HG02610 (cell line): Measurements from ENCODE around the gene HELT.
"Not testable (repeated sequence)": the region's sequence is repeated elsewhere in the genome, so short reads cannot be mapped to it uniquely, and the experiment has no call there.

Experiments
- ATAC-seq: cut with Tn5 transposase; IDR thresholded peaks from one replicate; pipeline ENCODE4 v1.9.1; 2021; ENCODE audit warnings: mild to moderate bottlenecking, moderate library complexity; ENCODE audit not compliant: unreplicated experiment

The HELT gene, protein sequence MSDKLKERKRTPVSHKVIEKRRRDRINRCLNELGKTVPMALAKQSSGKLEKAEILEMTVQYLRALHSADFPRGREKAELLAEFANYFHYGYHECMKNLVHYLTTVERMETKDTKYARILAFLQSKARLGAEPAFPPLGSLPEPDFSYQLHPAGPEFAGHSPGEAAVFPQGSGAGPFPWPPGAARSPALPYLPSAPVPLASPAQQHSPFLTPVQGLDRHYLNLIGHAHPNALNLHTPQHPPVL

DNA sequence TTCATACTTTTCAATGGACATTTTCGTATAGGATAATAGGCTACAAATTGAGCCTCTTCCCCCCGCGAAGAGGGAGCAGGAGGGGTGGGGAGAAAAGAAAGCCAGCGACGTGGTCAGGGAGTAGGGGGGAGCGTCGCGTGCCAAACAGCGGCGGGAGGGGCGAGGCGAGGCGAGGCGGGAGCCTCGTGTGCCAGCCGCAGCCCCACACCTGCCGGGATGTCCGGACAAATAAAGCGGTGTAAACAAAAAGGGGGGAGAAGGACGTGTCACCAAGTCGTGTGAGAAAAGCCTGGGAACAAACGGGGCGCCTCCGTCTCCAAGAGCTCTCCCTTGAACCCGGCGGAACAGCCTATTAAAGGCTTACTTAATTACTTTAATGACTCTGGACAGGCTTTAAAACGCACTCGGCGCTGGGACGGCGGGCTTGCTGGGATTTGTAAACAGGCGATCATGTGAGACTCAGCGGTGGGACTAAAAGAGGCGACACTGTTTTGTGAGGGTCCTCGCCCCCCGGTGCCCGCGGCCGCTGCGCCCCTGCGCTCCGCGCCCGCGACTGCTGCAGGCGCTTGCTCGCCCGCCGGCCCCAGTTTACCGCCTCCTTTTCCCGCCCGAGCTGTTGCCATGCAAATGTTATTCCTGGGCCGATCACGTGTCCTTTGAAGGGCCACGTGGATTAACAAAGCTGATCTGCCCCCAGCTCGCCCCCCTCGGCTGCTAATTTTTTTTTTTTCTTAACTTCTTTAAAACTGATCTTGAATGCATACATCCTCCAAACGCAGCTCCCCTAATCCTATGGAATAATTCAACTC lies at the start of gene HELT:
Gene HELT, plus strand, starts transcription at position 527 of the 809 bp plus-strand sequence. CDS start 439 bp downstream, outside the sequence.
- no peak for ATAC-seq

DNA sequence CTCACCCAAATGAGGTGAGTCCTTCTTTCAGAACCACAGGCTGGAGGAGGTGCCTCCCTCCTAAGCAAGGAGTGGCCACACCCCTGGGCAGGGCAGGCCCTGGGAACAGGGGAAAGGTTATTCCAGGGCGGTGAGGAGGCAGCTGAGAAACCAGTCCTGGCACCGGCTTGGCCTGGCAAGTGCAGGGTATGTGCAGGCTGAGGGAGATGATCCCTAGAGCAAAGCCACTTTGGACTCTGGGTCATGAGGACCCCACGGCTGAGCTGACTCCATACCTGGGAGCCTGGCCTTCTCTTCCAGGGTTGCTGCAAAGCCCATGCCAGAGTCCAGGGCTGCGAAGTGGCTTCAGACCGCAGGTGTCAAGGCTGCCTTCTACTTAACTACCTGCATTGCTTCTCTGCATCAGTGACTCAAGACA lies 49.5 kb upstream of the HELT start:
- ATAC-seq = no peak

DNA sequence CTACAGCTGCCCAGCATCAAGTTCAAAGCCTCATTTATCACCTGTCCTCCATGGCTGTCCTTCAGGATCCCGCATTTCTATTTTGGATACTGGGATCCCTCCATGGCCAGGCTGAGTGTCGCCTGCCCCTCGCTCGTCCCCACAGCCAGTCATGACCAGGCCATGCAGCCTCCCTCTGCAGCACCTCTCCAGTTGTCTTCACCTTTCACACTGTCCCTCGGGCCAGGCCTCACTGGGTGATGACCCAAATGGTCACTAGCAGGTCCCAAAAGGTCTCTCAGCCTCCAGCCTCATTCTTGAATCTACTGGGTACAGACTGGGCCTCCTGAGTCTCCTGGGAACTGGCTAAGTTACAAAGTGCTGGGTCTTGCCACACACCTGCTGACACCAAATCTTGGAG lies 48.7 kb upstream of the HELT start:
- no peak for ATAC-seq

DNA sequence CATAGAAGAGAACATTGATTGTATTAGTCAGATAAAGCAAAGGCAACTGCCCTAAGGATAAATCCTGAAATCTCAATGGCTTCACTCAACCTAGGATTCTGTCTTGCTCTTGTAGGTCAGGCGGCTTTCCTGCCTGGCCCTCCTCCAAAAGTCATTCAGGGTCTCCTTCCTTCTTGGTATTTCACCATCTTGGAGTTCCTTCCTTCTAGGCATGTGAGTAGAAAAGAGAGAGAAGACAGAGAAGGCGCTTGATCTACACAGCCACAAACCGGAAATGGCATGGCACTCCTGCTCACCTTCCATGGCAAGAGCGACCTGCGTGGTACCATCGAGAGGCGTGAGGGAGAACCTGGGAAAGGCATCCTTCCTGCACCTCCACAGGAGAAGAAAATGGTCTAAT lies 45.3 kb upstream of the HELT start:
- no peak for ATAC-seq

DNA sequence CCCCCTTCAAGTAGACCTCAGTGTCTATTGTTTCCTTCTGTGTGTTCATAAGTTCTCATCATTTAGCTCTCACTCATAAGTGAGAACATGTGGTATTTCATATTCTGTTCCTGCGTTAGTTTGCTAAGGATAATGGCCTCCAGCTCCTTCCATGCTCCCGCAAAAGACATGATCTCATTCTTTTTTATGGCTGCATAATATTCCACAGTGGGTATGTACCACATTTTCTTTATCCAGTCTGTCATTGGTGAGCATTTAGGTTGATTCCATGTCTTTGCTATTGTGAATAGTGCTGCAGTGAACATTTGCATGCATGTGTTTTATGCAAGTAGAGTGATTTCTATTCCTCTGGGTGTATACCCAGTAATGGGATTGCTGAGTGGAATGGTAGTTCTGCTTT lies 41.9 kb upstream of the HELT start:
- ATAC-seq = not testable (repeated sequence)

DNA sequence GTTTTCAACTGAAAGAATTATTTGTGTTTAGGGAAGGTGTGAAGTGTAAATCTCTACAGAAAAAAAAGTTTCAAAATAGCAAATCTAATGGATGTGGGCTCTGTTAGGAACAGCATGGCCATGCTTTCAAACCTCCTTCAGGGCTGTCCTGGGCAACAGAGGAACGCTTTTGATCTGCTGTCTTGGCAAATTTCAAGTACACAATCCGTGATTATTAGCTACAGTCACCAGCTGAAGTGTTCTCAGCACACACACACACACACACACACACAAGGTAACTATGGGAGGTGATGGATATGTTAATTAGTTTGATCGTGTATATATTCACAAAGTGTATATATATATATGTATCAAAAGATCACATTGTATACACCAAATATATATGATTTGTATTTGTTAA lies 40.5 kb upstream of the HELT start:
- ATAC-seq = no peak

DNA sequence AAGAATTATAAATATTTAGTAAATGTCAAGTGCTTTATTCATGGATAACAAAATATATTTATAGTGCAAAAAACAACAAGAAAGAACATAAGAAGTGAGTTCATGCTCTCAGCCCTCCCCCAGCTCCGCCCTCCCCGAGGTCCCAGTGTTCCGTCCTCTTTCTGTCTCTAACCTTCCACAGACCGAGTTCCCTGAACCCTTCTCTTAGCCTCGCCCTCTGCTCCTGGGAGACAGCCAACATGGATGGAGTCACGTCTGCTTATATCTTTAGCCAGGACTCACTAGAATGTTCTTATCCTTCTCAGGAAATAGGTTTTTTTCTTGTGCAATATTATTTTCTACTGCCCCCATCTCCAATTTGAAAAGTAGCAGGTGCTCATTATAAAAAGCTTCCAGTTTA lies 40.1 kb upstream of the HELT start:
- ATAC-seq = no peak

DNA sequence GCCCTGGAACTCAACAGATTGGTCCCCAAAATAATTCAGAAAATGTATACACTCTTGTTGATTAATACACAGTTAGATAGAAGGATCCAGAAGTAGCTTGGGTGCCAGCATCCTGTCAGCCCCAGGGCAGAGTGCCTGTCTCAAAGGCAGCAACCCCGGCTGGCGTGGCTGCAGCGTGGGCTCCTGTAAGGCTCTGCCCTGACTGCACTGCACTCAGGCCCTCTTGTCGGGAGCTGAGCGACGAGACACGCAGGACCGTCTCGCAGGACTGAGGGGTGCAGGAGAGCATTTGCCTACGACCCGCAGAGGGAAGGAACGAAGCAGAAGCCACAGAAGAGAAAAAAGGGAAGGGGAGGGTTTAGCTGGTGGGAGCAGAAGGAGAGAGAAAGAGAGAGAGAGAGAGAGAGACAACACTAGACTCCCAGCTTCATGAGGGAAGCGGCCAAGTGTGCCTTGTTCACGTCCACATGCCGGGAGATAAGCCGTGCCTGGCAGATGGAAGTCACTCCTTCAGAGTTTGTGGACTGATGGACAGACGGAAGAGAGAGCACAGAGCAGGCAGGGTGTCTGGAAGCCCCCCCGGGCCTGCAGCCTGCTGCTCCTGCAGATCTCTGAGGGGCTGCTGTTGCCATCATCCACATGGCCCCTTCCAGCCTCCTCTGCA lies 38.7 kb upstream of the HELT start:
- ATAC-seq = no peak

DNA sequence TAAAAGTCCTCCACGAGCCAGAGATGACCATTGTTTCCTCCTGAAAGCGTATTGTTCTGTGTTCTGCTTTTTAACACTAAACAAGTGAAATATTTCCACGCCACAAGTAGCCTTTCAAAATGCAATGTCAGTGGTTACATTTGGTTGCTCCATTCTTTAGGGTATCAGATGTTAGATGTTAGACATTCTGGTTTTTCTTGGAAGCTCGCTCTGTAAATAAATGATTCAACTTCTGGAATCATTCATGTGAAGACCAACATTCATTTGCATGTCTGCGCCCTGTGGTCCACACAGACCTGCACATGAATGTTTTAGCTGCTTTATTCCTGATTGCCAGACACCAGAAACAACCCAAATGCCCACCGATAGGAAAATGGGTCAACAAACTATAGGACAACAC lies 38.0 kb upstream of the HELT start:
- no peak for ATAC-seq

DNA sequence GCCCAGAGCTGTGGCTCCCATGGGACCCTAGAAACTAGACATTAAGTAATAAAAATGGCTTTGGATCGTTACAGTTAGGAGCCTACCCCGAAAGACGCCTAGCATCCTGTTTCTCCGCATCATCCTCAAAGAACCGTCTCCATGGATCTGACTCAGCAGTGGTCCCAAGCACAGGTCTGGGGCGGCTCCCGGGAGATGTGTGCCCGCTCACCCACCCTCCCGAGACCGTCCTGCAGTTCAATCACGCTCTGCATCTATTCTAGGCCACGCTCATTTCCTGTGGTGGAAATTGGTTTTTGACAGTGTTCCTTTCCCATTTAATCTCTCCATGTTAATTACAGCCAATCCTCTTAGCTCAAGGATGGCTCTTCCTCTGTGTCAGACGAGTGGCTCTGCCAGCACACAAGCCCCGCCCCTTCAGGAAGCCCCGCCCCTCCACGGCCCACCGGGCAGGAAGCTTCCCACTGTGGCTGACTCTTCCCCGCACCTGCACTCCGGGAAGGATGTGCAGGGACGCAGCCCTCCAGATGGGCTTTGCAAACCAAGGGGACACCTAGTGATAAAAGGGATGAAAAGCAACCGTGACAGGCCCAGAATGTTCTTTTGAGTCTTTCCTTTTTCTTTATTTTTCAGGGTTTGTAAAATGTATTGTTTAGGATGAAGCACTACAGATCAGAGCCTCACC lies 34.5 kb upstream of the HELT start:
- peak; percentile 86 for ATAC-seq

DNA sequence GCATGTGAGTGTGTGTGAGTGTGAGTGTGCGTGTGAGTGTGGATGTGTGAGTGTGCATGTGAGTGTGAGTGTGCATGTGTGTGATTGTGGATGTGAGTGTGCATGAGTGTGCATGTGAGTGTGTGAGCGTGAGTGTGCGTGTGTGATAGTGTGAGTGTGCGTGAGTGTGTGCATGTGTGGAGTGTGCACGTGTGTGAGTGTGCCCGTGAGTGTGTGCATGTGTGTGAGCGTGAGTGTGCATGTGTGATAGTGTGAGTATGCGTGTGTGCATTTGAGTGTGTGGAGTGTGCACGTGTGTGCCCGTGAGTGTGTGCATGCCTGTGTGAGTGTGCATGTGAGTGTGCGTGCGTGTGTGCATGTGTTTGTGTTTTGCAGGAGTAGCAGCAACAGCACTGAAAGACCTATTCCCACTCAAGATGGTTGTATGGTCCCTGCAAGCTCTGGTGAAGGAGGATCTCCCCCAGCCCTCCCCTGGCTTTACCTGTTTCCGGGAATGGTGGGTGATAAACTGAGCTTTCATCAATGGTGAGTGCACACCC lies 30.7 kb upstream of the HELT start:
- ATAC-seq = no peak

DNA sequence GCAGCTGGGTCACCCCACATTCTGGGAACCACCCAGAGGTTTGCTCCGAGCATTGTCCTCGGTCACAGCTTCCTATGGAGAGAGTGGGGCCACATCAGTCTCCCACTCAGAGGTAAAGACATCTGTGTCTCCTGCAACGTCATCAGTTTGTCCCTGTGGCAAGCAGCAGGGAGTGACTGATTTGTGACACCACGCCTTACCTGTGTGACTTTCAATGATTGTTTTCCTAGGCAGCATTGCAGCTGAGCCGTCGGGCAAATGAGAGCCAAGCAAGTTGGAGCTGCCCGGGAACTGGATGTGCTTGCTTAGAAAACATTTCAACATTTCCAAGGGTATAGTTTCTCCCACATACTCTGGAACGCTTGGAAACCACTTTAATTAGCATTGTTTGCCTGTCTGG lies 29.7 kb upstream of the HELT start:
- no peak for ATAC-seq

DNA sequence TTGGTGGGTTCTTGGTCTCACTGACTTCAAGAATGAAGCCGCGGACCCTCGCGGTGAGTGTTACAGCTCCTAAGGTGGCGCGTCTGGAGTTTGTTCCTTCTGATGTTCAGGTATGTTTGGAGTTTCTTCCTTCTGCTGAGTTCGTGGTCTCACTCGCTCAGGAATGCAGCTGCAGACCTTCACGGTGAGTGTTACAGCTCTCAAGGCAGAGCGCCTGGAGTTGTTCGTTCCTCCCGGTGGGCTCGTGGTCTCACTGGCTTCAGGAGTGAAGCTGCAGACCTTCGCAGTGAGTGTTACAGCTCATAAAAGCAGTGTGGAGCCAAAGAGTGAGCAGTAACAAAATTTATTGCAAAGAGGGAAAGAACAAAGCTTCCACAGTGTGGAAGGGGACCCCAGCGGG lies 29.0 kb upstream of the HELT start:
- ATAC-seq = not testable (repeated sequence)

DNA sequence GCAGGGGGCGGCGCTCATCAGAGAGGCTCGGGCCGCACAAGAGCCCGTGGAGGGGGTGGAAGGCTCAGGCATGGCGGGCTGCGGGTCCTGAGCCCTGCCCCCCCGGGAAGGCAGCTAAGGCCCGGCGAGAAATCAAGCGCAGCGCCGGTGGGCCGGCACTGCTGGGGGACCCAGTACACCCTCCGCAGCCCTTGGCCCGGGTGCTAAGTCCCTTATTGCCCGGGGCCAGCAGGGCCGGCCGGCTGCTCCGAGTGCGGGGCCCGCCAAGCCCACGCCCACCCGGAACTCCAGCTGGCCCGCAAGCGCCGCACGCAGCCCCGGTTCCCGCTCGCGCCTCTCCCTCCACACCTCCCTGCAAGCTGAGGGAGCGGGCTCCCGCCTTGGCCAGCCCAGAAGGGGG lies 28.2 kb upstream of the HELT start:
- not testable (repeated sequence) for ATAC-seq

DNA sequence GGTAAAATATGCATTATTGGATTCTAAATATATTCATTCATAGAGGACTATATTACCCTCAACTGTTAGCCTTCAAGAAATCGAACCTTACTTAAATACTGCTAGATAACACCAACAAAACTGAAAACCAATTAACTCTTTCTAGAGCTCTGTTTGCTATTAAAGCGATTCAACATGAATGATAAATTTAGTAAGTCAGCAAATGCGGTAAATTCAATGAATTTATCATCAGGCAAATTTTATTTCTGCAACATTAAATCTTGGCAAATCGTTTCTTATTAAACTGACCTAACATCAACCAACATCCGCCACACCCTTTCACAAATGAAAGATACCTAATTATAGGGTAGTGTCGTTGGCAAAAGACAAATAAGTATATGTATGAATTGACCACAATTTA lies 26.4 kb upstream of the HELT start:
- no peak for ATAC-seq

DNA sequence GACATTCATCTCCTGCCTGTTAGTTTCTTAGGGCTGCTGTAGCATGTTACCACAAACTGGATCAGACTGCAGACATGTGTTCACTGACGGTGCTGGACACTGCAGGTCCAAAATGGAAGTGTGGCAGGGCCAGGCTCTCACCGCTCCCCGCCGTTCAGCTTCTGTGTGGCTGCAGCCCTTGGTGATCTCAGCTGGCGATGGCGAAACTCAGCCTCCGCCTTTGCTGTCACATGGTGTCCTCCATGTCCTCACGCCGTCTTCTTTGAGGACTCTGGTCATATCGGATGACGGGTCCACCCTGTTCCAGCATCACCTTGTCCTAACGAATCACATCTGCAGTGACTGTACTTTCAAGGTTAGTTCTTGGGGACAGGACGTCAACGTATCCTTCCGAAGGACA lies 25.9 kb upstream of the HELT start:
- no peak for ATAC-seq

DNA sequence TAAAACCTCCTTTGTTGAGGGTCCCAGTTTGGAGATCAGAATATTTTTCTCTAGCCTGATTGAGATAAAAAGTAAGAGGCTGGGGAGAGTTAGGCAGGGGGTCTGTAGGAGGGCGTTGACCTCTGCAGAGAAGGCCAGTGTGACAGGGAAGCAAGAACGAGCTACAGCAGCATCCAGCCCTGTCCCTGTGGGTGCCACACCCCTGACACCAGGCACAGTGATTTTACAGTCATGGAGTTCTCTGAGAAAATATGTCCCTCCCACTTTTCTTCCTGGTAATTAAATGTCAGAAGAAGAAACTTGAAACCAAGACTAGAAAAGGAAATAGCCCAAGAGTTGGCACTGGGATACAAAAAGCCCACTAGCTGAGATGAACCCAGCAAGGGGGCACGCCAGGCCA lies 25.0 kb upstream of the HELT start:
- ATAC-seq = no peak

DNA sequence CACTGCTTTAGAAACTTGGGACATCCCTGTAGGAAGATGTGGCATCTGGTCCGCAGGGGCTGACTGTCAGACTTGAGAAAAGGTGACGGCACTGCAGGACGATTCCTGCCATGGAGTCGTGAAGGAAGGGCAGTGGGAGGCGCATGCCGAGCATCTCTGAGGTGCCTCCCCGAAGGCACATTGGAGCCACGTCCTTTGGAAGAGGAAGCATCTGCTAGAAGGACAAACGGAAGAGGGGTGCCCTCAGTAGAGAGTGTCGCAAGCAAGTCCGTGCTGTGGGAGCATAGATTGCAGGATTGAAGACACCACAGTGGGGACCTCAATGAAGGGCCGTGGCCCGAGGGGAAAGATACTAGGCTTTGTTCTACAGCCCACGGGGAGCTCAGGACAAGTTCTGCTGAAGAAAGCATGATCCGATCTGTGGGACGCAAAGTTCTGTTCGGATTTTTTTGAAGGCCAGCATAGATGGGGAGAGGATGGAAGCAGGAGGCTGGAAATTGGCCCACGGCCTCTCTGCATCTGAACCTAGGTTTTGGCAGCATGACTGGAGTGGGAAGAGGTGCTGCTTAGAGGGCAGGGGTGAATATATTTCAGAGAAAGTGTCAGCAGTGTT lies 24.2 kb upstream of the HELT start:
- ATAC-seq = no peak

DNA sequence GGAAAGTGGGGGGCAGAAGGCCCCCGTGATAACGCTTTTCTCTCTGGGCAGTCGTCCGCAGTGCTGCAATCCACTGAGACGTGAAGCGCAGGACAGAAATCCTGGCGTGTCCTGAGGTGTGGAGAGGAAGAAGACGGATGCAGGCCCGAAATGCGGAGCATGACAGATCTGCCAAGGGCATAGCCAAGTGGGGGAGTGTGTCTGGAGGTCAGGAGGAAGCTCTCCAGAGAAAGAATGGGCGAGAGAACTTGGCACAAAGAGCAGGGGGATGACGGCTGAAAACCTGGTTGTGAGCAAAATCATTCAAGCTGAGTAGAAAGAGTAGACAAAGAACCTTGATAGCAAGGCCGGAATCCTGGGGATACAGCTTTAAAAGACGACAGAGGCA lies 23.7 kb upstream of the HELT start:
- ATAC-seq = no peak

DNA sequence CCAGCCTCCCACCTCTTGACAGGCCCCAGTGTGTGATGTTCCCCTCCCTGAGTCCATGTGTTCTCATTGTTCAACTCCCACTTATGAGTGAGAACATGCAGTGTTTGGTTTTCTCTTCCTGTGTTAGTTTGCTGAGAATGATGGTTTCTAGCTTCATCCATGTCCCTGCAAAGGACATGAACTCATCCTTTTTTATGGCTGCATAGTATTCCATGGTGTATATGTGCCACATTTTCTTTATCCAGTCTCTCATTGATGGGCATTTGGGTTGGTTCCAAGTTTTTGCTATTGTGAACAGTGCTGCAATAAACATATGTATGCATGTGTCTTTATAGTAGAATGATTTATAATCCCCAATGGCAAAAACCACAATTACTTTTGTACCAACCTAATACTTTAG lies 20.6 kb upstream of the HELT start:
- ATAC-seq = not testable (repeated sequence)

DNA sequence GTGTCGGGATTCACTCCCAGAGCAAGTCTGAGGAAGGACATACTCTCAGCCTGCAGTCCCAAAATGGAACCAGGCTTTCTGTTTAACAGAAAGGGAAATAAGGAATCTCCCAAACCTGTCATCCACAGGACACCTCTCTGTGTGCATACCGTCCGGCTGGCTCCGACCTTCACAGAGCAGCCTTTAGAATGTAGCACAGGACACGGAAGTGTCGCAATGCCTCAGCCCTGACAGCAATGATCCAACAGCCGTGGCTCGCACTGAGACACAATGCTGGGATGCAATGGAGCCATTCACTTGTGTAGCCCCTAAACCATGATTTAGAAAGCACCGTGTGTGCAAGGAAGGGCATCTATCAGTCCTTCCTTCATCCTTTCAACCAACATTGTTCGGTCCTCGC lies 15.5 kb upstream of the HELT start:
- ATAC-seq = no peak
